Upper lobe of left lung (tissue), 6 donors: ENCODE data around the gene PCDHGB2. TPM values are rescaled to one million over a fixed set of nuclear protein-coding genes. Genes with fewer than 3 reads are reported as not detected.
A peak's percentile ranks its signal among the peaks of the same experiment; 100 is the strongest.
"Not testable (repeated sequence)": the region's sequence is repeated elsewhere in the genome, so short reads cannot be mapped to it uniquely, and the experiment has no call there.

Experiments used
- ATAC-seq, 2 donors: fragments of 200-7000 bp; cut with Tn5 transposase; one replicate each; pipeline ENCODE4 v1.9.1; 2022; ENCODE audit warnings: mild to moderate bottlenecking in 2 of 2, moderate library complexity in 2 of 2; ENCODE audit not compliant: low FRiP score in 2 of 2
- DNase-seq, 2 donors: peaks; one replicate each; pipeline ENCODE4 v3.0.0-alpha.2; 2019 to 2020
- H3K27ac ChIP-seq, 4 donors: fragments of 200-600 bp; sonication (generic); one replicate each; pipeline ENCODE4 v1.5.1; 2016 to 2019
- H3K27me3 ChIP-seq, 4 donors: fragments of 200-600 bp; sonication (generic); one replicate each; pipeline ENCODE4 v1.5.1; 2017 to 2019
- H3K36me3 ChIP-seq, 4 donors: fragments of 200-600 bp; sonication (generic); one replicate each; pipeline ENCODE4 v1.5.1; 2016 to 2019
- H3K4me1 ChIP-seq, 4 donors: fragments of 200-600 bp; sonication (generic); one replicate each; pipeline ENCODE4 v1.5.1; 2018 to 2019
- H3K4me3 ChIP-seq, 4 donors: fragments of 200-600 bp; sonication (generic); one replicate each; pipeline ENCODE4 v1.5.1; 2017 to 2019; ENCODE audit warnings: mild to moderate bottlenecking in 2 of 4, moderate library complexity in 1 of 4
- H3K9me3 ChIP-seq, 4 donors: fragments of 200-600 bp; sonication (generic); one replicate each; pipeline ENCODE4 v1.5.1; 2018 to 2019
- EP300 ChIP-seq, 4 donors: sonication (generic); formaldehyde crosslinking; IDR thresholded peaks; one replicate each; pipeline ENCODE4 v1.5.1; 2017; ENCODE audit warnings: antibody characterized with exemption in 4 of 4, control low read depth in 2 of 4
- POLR2A ChIP-seq, 4 donors: fragments of 450-650 bp; IDR thresholded peaks; one replicate each; pipeline ENCODE4 v1.5.1; 2016 to 2017; ENCODE audit warnings: antibody characterized with exemption in 4 of 4, mild to moderate bottlenecking in 2 of 4
- POLR2AphosphoS5 ChIP-seq, 2 donors: sonication (generic); formaldehyde crosslinking; IDR thresholded peaks; one replicate each; pipeline ENCODE4 v1.5.1; 2017; ENCODE audit warnings: antibody characterized with exemption in 2 of 2
- WGBS, 2 donors: methylation state at CpG; one replicate each; pipeline ENCODE4 v1.1.5; 2017 to 2018; 5-methylcytosine and 5-hydroxymethylcytosine counted together
- total RNA-seq, 6 donors: library from RNA; depleted of rRNA in 4 of 6; stranded (reverse); fragments of >200 nt in 4 of 6; gene quantifications; one replicate each; pipeline versions ENCODE4 v1.1.0 to v1.2.1, GENCODE V29; 2016 to 2021
- TF ChIP-seq, protein P1 (sequence below), 6 experiments: fragments of 450-650 bp in 4 of 6; fragments of 200-600 bp in 2 of 6; sonication (generic) in 2 of 6; IDR thresholded peaks; one replicate each; pipeline ENCODE4 v1.5.1; 2016 to 2019; ENCODE audit warnings: antibody characterized with exemption in 6 of 6
- donor health status: DM: no; HTN: no; CAD: no; lungs with moderate emphysema.
- donor health status: DM: no; HTN: yes; CAD: no; lungs with severe emphysema.

Gene PCDHGB2
- total RNA-seq, 6 donors from 2014 or later: 1.7 to 12.6 (median 2.7) TPM

DNA sequence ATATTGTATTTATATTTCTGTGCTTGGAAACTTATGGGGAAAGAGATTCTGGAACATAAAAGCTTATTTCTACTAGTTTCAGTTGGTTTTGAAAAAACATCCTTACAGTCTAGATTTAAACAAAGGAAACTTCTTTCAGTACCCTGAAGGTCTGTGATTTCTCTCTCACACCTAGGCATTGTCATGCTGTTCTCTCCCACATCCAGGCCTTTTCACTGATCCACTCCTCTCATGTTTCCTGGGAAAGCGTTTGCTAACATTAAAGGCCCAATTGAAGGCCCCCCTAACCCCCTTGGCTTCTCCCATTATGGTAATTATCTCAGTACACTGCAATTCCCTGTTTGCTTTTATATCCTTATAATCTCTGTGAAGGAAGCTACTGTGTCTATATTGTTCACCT is 17.0 kb upstream of the PCDHGB2 start:
- WGBS, 2 donors: 10 to 24% methylated on average over 1 of the region's 1 CpG
- TF ChIP-seq, protein P1, sequence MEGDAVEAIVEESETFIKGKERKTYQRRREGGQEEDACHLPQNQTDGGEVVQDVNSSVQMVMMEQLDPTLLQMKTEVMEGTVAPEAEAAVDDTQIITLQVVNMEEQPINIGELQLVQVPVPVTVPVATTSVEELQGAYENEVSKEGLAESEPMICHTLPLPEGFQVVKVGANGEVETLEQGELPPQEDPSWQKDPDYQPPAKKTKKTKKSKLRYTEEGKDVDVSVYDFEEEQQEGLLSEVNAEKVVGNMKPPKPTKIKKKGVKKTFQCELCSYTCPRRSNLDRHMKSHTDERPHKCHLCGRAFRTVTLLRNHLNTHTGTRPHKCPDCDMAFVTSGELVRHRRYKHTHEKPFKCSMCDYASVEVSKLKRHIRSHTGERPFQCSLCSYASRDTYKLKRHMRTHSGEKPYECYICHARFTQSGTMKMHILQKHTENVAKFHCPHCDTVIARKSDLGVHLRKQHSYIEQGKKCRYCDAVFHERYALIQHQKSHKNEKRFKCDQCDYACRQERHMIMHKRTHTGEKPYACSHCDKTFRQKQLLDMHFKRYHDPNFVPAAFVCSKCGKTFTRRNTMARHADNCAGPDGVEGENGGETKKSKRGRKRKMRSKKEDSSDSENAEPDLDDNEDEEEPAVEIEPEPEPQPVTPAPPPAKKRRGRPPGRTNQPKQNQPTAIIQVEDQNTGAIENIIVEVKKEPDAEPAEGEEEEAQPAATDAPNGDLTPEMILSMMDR (IDR thresholded peaks at IDR 0.05): no peak
- TF ChIP-seq EP300 (IDR thresholded peaks at IDR 0.05): no peak
- no peak for TF ChIP-seq POLR2AphosphoS5 (IDR thresholded peaks at IDR 0.05)
- TF ChIP-seq POLR2A (IDR thresholded peaks at IDR 0.05): no peak
- no peak for DNase-seq
- no peak overlapping the region for H3K27ac ChIP-seq
- ATAC-seq: no peak
- no peaks in the 10 kb centered on the region for H3K36me3 ChIP-seq
- H3K4me3 ChIP-seq: no peak overlapping the region
- H3K9me3 ChIP-seq: peaks cover 32 to 84% (median 59%) of the 10 kb centered on the region in 4 donors
- H3K27me3 ChIP-seq: no peaks in the 10 kb centered on the region
- H3K4me1 ChIP-seq: no peaks in the 10 kb centered on the region

DNA sequence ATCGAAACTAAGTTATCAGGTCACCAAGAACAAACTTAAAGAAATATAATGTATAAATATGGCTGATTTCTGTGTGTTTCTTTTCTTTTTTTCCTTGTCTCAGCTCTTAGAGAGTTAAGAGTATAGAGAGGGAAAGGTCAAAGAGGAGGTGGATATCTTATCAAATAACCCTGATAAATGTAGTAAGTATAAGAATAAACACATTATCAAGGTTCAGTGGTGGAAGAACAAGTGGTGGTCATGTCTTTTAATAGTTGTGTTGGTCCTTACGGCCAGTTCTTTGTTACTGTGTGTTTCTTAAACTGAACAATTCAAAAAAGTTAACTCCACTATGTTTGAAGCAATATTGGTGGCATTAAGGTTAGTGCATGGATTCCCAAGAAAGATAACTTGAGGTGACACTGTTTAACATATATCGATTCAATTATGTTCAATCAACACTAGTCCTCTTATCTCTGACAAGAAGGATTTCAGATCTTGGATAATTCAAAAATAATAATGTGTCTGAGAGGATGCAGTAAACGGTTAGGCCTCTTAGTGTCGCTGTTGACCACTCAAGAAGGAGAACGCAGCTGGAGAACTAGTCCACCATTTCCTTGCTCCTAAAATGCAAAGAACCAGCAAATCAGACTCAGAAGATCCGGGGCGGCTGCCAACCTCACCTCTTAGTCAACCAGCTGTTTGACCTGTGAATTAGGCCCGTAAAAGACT is 16.4 kb upstream of the PCDHGB2 start, which contains the start of gene PCDHGA3:
PCDHGA3 (plus strand) TSS at position 588 of the 711 bp plus-strand sequence. CDS start 205 bp downstream, outside the sequence.
- TF ChIP-seq POLR2AphosphoS5 (IDR thresholded peaks at IDR 0.05): no peak
- TF ChIP-seq EP300 (IDR thresholded peaks at IDR 0.05): no peak
- TF ChIP-seq, protein P1 (IDR thresholded peaks at IDR 0.05): peak in 1 of 6 experiments; percentile 12
- TF ChIP-seq POLR2A (IDR thresholded peaks at IDR 0.05): no peak
- DNase-seq (no peak), ATAC-seq (no peak)
- H3K36me3 ChIP-seq: no peaks in the 10 kb centered on the region
- no peaks in the 10 kb centered on the region for H3K4me1 ChIP-seq
- H3K4me3 ChIP-seq: peak within 1 kb of the TSS in 2 of 4 donors; percentile 5 to 19
- 25 to 31% methylated on average over 9 of the region's 9 CpGs for WGBS, 2 donors
- H3K27me3 ChIP-seq: no peaks in the 10 kb centered on the region
- H3K27ac ChIP-seq: no peak within 1 kb of the TSS
- H3K9me3 ChIP-seq: peaks cover 27 to 84% (median 52%) of the 10 kb centered on the region in 4 donors

DNA sequence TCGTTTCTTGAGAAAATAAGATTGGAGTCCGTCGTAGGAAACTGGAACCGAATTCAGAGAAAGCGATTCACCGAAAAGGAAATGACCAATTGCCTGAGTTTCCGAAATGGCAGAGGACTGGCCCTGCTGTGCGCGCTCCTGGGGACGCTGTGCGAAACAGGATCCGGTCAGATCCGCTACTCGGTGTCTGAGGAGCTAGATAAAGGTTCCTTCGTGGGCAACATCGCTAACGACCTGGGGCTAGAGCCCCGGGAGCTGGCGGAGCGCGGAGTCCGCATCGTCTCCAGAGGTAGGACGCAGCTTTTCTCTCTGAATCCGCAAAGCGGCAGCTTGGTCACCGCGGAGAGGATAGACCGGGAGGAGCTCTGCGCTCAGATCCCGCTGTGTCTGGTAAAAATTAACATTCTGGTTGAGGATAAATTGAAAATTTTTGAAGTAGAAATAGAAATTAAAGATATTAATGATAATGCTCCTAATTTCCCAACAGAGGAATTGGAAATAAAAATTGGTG is 15.8 kb upstream of the PCDHGB2 start:
- 24 to 30% methylated on average over 31 of the region's 31 CpGs for WGBS, 2 donors
- Histone ChIP-seq H3K27ac (no peak overlapping the region), H3K27me3 (no peaks in the 10 kb centered on the region), H3K9me3 (peaks cover 21 to 78% (median 46%) of the 10 kb centered on the region in 4 donors), H3K4me1 (no peaks in the 10 kb centered on the region), H3K4me3 (peak overlapping the region in 2 of 4 donors; percentile 5 to 19), H3K36me3 (no peaks in the 10 kb centered on the region)
- no peak for ATAC-seq
- DNase-seq: peak in 1 of 2 donors; percentile 65
- TF ChIP-seq POLR2A (IDR thresholded peaks at IDR 0.05) (no peak), POLR2AphosphoS5 (IDR thresholded peaks at IDR 0.05) (no peak), EP300 (IDR thresholded peaks at IDR 0.05) (no peak)
- TF ChIP-seq, protein P1 (IDR thresholded peaks at IDR 0.05): no peak

DNA sequence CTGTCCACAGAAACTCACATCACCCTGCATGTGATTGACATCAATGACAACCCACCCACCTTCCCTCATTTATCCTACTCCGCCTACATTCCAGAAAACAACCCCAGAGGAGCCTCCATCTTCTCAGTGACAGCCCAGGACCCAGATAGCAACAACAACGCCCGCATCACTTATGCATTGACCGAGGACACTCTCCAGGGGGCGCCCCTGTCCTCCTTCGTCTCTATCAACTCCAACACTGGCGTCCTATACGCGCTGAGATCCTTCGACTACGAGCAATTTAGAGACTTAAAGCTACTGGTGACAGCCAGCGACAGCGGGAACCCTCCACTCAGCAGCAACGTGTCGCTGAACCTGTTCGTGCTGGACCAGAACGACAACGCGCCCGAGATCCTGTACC is 14.5 kb upstream of the PCDHGB2 start:
- 34 to 45% methylated on average over 13 to 20 of the region's 20 CpGs for WGBS, 2 donors
- Histone ChIP-seq H3K4me3 (no peak overlapping the region), H3K27me3 (no peaks in the 10 kb centered on the region), H3K36me3 (no peaks in the 10 kb centered on the region), H3K4me1 (peaks cover 0 to 3% (median 0%) of the 10 kb centered on the region in 4 donors), H3K27ac (no peak overlapping the region), H3K9me3 (peaks cover 21 to 73% (median 39%) of the 10 kb centered on the region in 4 donors)
- no peak for DNase-seq
- ATAC-seq: no peak
- TF ChIP-seq POLR2AphosphoS5 (IDR thresholded peaks at IDR 0.05) (no peak), POLR2A (IDR thresholded peaks at IDR 0.05) (no peak)
- TF ChIP-seq, protein P1 (IDR thresholded peaks at IDR 0.05): no peak

DNA sequence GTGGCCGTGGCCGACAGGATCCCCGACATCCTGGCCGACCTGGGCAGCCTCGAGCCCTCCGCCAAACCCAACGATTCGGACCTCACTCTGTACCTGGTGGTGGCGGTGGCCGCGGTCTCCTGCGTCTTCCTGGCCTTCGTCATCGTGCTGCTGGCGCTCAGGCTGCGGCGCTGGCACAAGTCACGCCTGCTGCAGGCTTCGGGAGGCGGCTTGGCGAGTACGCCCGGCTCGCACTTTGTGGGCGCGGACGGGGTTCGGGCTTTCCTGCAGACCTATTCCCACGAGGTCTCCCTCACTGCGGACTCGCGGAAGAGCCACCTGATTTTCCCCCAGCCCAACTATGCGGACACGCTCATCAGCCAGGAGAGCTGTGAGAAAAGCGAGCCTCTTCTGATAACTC is 13.8 kb upstream of the PCDHGB2 start:
- DNase-seq: peak in 1 of 2 donors; percentile 62
- not testable (repeated sequence) for H3K27me3 ChIP-seq, H3K4me3 ChIP-seq, ATAC-seq, H3K27ac ChIP-seq, H3K4me1 ChIP-seq, H3K36me3 ChIP-seq
- H3K9me3 ChIP-seq: peaks cover 19 to 73% (median 41%) of the 10 kb centered on the region in 4 donors
- WGBS, 2 donors: 49 to 58% methylated on average over 8 of the region's 35 CpGs
